Transverse colon (tissue), 4 donors: ENCODE results near the gene IRF5.

Experiments
- EP300 ChIP-seq: sonication (generic); formaldehyde crosslinking; IDR thresholded peaks from one replicate; pipeline ENCODE4 v1.6.1; 2017; ENCODE audit warnings: antibody characterized with exemption, low read depth
- POLR2A ChIP-seq: fragments of 450-650 bp; IDR thresholded peaks from one replicate; pipeline ENCODE4 v1.6.1; 2016; ENCODE audit warnings: antibody characterized with exemption, mild to moderate bottlenecking, moderate library complexity
- POLR2AphosphoS5 ChIP-seq, 3 donors: sonication (generic); formaldehyde crosslinking; IDR thresholded peaks; one replicate each; pipeline ENCODE4 v1.6.1; 2016; ENCODE audit warnings: antibody characterized with exemption in 3 of 3
- TF ChIP-seq, protein P1 (sequence below), 5 experiments: fragments of 200-600 bp in 3 of 5; fragments of 450-650 bp in 2 of 5; sonication (generic) in 3 of 5; IDR thresholded peaks; 1 replicate in 2 of 5; 2 replicates in 3 of 5; pipeline ENCODE4 v1.5.1; 2016 to 2017; ENCODE audit warnings: antibody characterized with exemption in 5 of 5, inconsistent platforms in 3 of 5, mild to moderate bottlenecking in 2 of 5, moderate library complexity in 1 of 5

GRCh38 chr7:128913870-128914565 is 23.7 kb upstream of the IRF5 start:
- TF ChIP-seq POLR2A (no peak), POLR2AphosphoS5 (IDR thresholded peaks at IDR 0.05) (no peak), EP300 (no peak)
- TF ChIP-seq, protein P1, sequence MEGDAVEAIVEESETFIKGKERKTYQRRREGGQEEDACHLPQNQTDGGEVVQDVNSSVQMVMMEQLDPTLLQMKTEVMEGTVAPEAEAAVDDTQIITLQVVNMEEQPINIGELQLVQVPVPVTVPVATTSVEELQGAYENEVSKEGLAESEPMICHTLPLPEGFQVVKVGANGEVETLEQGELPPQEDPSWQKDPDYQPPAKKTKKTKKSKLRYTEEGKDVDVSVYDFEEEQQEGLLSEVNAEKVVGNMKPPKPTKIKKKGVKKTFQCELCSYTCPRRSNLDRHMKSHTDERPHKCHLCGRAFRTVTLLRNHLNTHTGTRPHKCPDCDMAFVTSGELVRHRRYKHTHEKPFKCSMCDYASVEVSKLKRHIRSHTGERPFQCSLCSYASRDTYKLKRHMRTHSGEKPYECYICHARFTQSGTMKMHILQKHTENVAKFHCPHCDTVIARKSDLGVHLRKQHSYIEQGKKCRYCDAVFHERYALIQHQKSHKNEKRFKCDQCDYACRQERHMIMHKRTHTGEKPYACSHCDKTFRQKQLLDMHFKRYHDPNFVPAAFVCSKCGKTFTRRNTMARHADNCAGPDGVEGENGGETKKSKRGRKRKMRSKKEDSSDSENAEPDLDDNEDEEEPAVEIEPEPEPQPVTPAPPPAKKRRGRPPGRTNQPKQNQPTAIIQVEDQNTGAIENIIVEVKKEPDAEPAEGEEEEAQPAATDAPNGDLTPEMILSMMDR (IDR thresholded peaks at IDR 0.05) = no peak
